SKM-1 (cell line): ENCODE results near the gene IGFLR1.
"Not testable (repeated sequence)": the region's sequence is repeated elsewhere in the genome, so short reads cannot be mapped to it uniquely, and the experiment has no call there.

Experiments used
- DNase-seq: peaks from one replicate; lab custom pipeline; 2025; ENCODE audit not compliant: unreplicated experiment; lab: John Stamatoyannopoulos, UW

Gene IGFLR1

GRCh38 chr19:35724132-35724531, 18.1 kb downstream of the IGFLR1 start:
- DNase-seq: not testable (repeated sequence)

GRCh38 chr19:35723671-35724070, 18.6 kb downstream of the IGFLR1 start:
- DNase-seq: no peak

- DNase-seq: no peak
Observed at GRCh38 chr19:35722897-35723296, 19.4 kb downstream of the IGFLR1 start.

- DNase-seq: no peak
Observed at GRCh38 chr19:35722461-35722860, 19.8 kb downstream of the IGFLR1 start.

- DNase-seq: no peak
Observed at GRCh38 chr19:35721374-35721773, 20.9 kb downstream of the IGFLR1 start.

- no peak for DNase-seq
Observed at GRCh38 chr19:35720648-35721047, 21.6 kb downstream of the IGFLR1 start.

- no peak for DNase-seq
Observed at GRCh38 chr19:35720163-35720524, 22.1 kb downstream of the IGFLR1 start.

GRCh38 chr19:35719402-35720162, 22.7 kb downstream of the IGFLR1 start:
- no peak for DNase-seq

GRCh38 chr19:35718345-35719041, 23.8 kb downstream of the IGFLR1 start:
- DNase-seq: no peak

- DNase-seq: no peak
Observed at GRCh38 chr19:35717665-35718344, 24.4 kb downstream of the IGFLR1 start, which contains the start of gene KMT2B. Gene KMT2B, plus strand, starts transcription at chr19:35718003. Its CDS starts 16 bp downstream, at chr19:35718019.

GRCh38 chr19:35716801-35717664, 25.2 kb downstream of the IGFLR1 start:
- DNase-seq: peak; percentile 95

GRCh38 chr19:35715981-35716800, 26.1 kb downstream of the IGFLR1 start:
- no peak for DNase-seq

GRCh38 chr19:35715355-35715809, 26.9 kb downstream of the IGFLR1 start:
- DNase-seq: no peak

- no peak for DNase-seq
Observed at GRCh38 chr19:35714601-35715354, 27.5 kb downstream of the IGFLR1 start.

- DNase-seq: no peak
Observed at GRCh38 chr19:35713904-35714495, 28.3 kb downstream of the IGFLR1 start.

- no peak for DNase-seq
Observed at GRCh38 chr19:35713506-35713850, 28.8 kb downstream of the IGFLR1 start.

- no peak for DNase-seq
Observed at GRCh38 chr19:35712567-35713505, 29.4 kb downstream of the IGFLR1 start.
